Measurements from ENCODE around the gene CLDN6.

CLDN6 gene

GRCh38 chr16:2971985-2972784 is 45.8 kb downstream of the CLDN6 start:
- Histone ChIP-seq H3K4me3 (ENCODE audit: low read length in 2 of 2) (no peak overlapping the region), H3K9me3 (ENCODE audit: control insufficient read depth in 2 of 2, low read length in 2 of 2) (no peaks in the 10 kb centered on the region), H3K27ac (ENCODE audit: low read depth in 2 of 2, low read length in 2 of 2) (no peak overlapping the region), H3K27me3 (ENCODE audit: control insufficient read depth in 2 of 2, insufficient read depth in 2 of 2, low read length in 2 of 2) (peaks cover 6 to 8% of the 10 kb centered on the region in 2 donors), H3K9ac (ENCODE audit: low read depth in 1 of 2, low read length in 2 of 2) (no peak overlapping the region), H3K36me3 (ENCODE audit: control insufficient read depth in 2 of 2, insufficient read depth in 2 of 2, low read length in 2 of 2) (no peaks in the 10 kb centered on the region), H3K4me1 (ENCODE audit: control insufficient read depth in 2 of 2, insufficient read depth in 2 of 2, low read length in 2 of 2) (peaks cover 16 to 24% of the 10 kb centered on the region in 2 donors)

DNA sequence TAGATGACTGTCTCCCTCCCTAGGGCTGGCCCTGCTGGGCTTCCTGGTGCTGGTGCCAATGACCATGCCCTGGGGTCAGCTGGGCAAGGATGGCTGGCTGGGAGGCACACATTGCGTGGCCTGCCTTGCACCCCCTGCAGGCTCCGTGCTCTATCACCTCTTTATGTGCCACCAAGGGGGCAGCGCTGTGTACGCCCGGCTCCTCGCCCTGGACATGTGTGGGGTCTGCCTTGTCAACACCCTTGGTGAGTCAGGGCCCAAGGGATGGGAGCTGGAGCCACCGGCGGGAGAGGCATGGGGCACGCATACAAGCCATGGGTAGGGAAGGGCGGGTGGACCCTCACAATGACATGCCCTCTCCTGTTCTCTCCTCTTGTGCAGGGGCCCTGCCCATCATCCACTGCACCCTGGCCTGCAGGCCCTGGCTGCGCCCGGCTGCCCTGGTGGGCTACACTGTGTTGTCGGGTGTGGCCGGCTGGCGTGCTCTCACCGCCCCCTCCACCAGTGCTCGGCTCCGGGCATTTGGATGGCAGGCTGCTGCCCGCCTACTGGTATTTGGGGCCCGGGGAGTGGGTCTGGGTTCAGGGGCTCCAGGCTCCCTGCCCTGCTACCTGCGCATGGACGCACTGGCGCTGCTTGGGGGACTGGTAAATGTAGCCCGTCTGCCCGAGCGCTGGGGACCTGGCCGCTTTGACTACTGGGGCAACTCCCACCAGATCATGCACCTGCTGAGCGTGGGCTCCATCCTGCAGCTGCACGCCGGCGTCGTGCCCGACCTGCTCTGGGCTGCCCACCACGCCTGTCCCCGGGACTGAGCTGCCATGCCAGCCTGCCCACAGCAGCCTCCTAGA is 46.6 kb downstream of the CLDN6 start:
- no peaks in the 10 kb centered on the region for H3K36me3 ChIP-seq (ENCODE audit: control insufficient read depth in 2 of 2, insufficient read depth in 2 of 2, low read length in 2 of 2)
- no peak overlapping the region for H3K27ac ChIP-seq (ENCODE audit: low read depth in 2 of 2, low read length in 2 of 2)
- peaks cover 16 to 27% of the 10 kb centered on the region in 2 donors for H3K4me1 ChIP-seq (ENCODE audit: control insufficient read depth in 2 of 2, insufficient read depth in 2 of 2, low read length in 2 of 2)
- H3K9ac ChIP-seq (ENCODE audit: low read depth in 1 of 2, low read length in 2 of 2), result no peak overlapping the region
- H3K9me3 ChIP-seq (ENCODE audit: control insufficient read depth in 2 of 2, low read length in 2 of 2), result no peaks in the 10 kb centered on the region
- H3K4me3 ChIP-seq (ENCODE audit: low read length in 2 of 2), result no peak overlapping the region
- peaks cover 8% of the 10 kb centered on the region in 2 donors for H3K27me3 ChIP-seq (ENCODE audit: control insufficient read depth in 2 of 2, insufficient read depth in 2 of 2, low read length in 2 of 2)

- peak overlapping the region in 1 of 2 donors; percentile 75 for H3K9ac ChIP-seq (ENCODE audit: low read depth in 1 of 2, low read length in 2 of 2)
- peak overlapping the region in 1 of 2 donors; percentile 78 for H3K4me3 ChIP-seq (ENCODE audit: low read length in 2 of 2)
- H3K27ac ChIP-seq (ENCODE audit: low read depth in 2 of 2, low read length in 2 of 2), result no peak overlapping the region
- peaks cover 16% of the 10 kb centered on the region in 2 donors for H3K27me3 ChIP-seq (ENCODE audit: control insufficient read depth in 2 of 2, insufficient read depth in 2 of 2, low read length in 2 of 2)
- no peaks in the 10 kb centered on the region for H3K36me3 ChIP-seq (ENCODE audit: control insufficient read depth in 2 of 2, insufficient read depth in 2 of 2, low read length in 2 of 2)
- no peaks in the 10 kb centered on the region for H3K9me3 ChIP-seq (ENCODE audit: control insufficient read depth in 2 of 2, low read length in 2 of 2)
- H3K4me1 ChIP-seq (ENCODE audit: control insufficient read depth in 2 of 2, insufficient read depth in 2 of 2, low read length in 2 of 2), result peaks cover 16 to 30% of the 10 kb centered on the region in 2 donors
Measured at GRCh38 chr16:2970563-2970962, 47.4 kb downstream of the CLDN6 start.

- H3K9me3 ChIP-seq (ENCODE audit: control insufficient read depth in 2 of 2, low read length in 2 of 2), result no peaks in the 10 kb centered on the region
- H3K27me3 ChIP-seq (ENCODE audit: control insufficient read depth in 2 of 2, insufficient read depth in 2 of 2, low read length in 2 of 2), result peaks cover 16% of the 10 kb centered on the region in 2 donors
- peaks cover 16 to 30% of the 10 kb centered on the region in 2 donors for H3K4me1 ChIP-seq (ENCODE audit: control insufficient read depth in 2 of 2, insufficient read depth in 2 of 2, low read length in 2 of 2)
- H3K9ac ChIP-seq (ENCODE audit: low read depth in 1 of 2, low read length in 2 of 2), result peak overlapping the region; percentile 70 to 75
- H3K36me3 ChIP-seq (ENCODE audit: control insufficient read depth in 2 of 2, insufficient read depth in 2 of 2, low read length in 2 of 2), result no peaks in the 10 kb centered on the region
- peak overlapping the region; percentile 69 to 78 for H3K4me3 ChIP-seq (ENCODE audit: low read length in 2 of 2)
- H3K27ac ChIP-seq (ENCODE audit: low read depth in 2 of 2, low read length in 2 of 2), result peak overlapping the region; percentile 59 to 68
Measured at GRCh38 chr16:2969545-2970521, 48.1 kb downstream of the CLDN6 start.

GRCh38 chr16:2968738-2969544 is 49.0 kb downstream of the CLDN6 start, which contains the start of gene PAQR4:
Gene PAQR4, plus strand, starts transcription at chr16:2969348. Its CDS starts 327 bp downstream, at chr16:2969675.
- Histone ChIP-seq H3K27ac (ENCODE audit: low read depth in 2 of 2, low read length in 2 of 2) (peak within 1 kb of the TSS; percentile 59 to 68), H3K9ac (ENCODE audit: low read depth in 1 of 2, low read length in 2 of 2) (peak within 1 kb of the TSS; percentile 70 to 75), H3K4me3 (ENCODE audit: low read length in 2 of 2) (peak within 1 kb of the TSS; percentile 69 to 78), H3K36me3 (ENCODE audit: control insufficient read depth in 2 of 2, insufficient read depth in 2 of 2, low read length in 2 of 2) (no peaks in the 10 kb centered on the region), H3K9me3 (ENCODE audit: control insufficient read depth in 2 of 2, low read length in 2 of 2) (no peaks in the 10 kb centered on the region), H3K27me3 (ENCODE audit: control insufficient read depth in 2 of 2, insufficient read depth in 2 of 2, low read length in 2 of 2) (peaks cover 18 to 25% of the 10 kb centered on the region in 2 donors), H3K4me1 (ENCODE audit: control insufficient read depth in 2 of 2, insufficient read depth in 2 of 2, low read length in 2 of 2) (peaks cover 18 to 33% of the 10 kb centered on the region in 2 donors)

- peak overlapping the region; percentile 69 to 78 for H3K4me3 ChIP-seq (ENCODE audit: low read length in 2 of 2)
- H3K9me3 ChIP-seq (ENCODE audit: control insufficient read depth in 2 of 2, low read length in 2 of 2), result no peaks in the 10 kb centered on the region
- peak overlapping the region; percentile 59 to 68 for H3K27ac ChIP-seq (ENCODE audit: low read depth in 2 of 2, low read length in 2 of 2)
- peaks cover 18 to 30% of the 10 kb centered on the region in 2 donors for H3K27me3 ChIP-seq (ENCODE audit: control insufficient read depth in 2 of 2, insufficient read depth in 2 of 2, low read length in 2 of 2)
- H3K9ac ChIP-seq (ENCODE audit: low read depth in 1 of 2, low read length in 2 of 2), result peak overlapping the region; percentile 32 to 75
- no peaks in the 10 kb centered on the region for H3K36me3 ChIP-seq (ENCODE audit: control insufficient read depth in 2 of 2, insufficient read depth in 2 of 2, low read length in 2 of 2)
- H3K4me1 ChIP-seq (ENCODE audit: control insufficient read depth in 2 of 2, insufficient read depth in 2 of 2, low read length in 2 of 2), result peaks cover 23 to 37% of the 10 kb centered on the region in 2 donors
Measured at GRCh38 chr16:2968368-2968737, 49.6 kb downstream of the CLDN6 start.

DNA sequence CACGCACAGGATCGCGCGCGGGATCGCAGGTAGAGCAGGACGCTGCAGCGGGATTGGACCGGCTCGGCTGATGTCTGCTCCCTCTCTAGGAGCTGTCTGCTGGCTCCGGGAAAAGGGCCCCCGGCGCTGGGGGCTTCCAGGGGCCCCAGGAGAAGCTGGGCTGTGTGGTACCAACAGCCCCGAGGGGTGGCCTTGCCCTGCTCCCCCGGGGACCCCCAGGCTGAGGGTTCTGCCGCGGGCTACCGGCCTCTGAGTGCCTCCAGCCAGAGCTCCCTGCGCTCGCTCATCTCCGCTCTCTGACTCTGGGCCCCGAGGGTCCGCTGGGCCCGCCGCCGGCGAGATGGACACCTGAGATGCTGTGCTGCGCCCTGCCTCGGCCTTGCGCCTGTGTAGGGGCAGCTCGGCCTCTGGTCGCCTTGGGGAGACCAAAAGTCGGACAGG is 50.2 kb downstream of the CLDN6 start:
- Histone ChIP-seq H3K27ac (ENCODE audit: low read depth in 2 of 2, low read length in 2 of 2) (no peak overlapping the region), H3K27me3 (ENCODE audit: control insufficient read depth in 2 of 2, insufficient read depth in 2 of 2, low read length in 2 of 2) (peaks cover 20 to 32% of the 10 kb centered on the region in 2 donors), H3K36me3 (ENCODE audit: control insufficient read depth in 2 of 2, insufficient read depth in 2 of 2, low read length in 2 of 2) (no peaks in the 10 kb centered on the region), H3K4me1 (ENCODE audit: control insufficient read depth in 2 of 2, insufficient read depth in 2 of 2, low read length in 2 of 2) (peaks cover 23 to 37% of the 10 kb centered on the region in 2 donors), H3K9ac (ENCODE audit: low read depth in 1 of 2, low read length in 2 of 2) (no peak overlapping the region), H3K9me3 (ENCODE audit: control insufficient read depth in 2 of 2, low read length in 2 of 2) (no peaks in the 10 kb centered on the region), H3K4me3 (ENCODE audit: low read length in 2 of 2) (peak overlapping the region in 1 of 2 donors; percentile 78)

DNA sequence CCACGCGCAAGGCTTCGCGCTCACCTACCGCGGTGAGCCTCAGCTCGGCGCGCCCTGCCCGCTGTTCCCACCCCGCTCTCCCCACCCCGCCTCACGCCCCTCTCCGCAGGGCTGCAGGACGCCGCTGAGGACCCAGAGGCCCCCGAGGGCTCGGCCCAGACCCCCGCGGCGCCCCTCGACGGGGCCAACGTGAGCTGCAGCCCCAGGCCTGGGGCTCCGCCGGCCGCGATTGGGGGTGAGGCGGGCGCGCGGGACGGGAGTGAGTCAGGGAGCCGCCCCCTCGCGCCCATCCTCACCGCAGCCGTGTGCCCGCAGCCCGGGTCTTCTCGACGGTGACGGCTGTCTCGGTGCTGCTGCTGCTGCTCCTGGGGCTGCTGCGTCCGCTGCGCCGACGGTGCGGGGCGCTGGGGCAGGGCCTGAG is 50.8 kb downstream of the CLDN6 start:
- H3K4me3 ChIP-seq (ENCODE audit: low read length in 2 of 2), result no peak overlapping the region
- H3K27ac ChIP-seq (ENCODE audit: low read depth in 2 of 2, low read length in 2 of 2), result no peak overlapping the region
- no peak overlapping the region for H3K9ac ChIP-seq (ENCODE audit: low read depth in 1 of 2, low read length in 2 of 2)
- H3K9me3 ChIP-seq (ENCODE audit: control insufficient read depth in 2 of 2, low read length in 2 of 2), result no peaks in the 10 kb centered on the region
- peaks cover 23 to 37% of the 10 kb centered on the region in 2 donors for H3K4me1 ChIP-seq (ENCODE audit: control insufficient read depth in 2 of 2, insufficient read depth in 2 of 2, low read length in 2 of 2)
- H3K27me3 ChIP-seq (ENCODE audit: control insufficient read depth in 2 of 2, insufficient read depth in 2 of 2, low read length in 2 of 2), result peaks cover 25 to 38% of the 10 kb centered on the region in 2 donors
- H3K36me3 ChIP-seq (ENCODE audit: control insufficient read depth in 2 of 2, insufficient read depth in 2 of 2, low read length in 2 of 2), result no peaks in the 10 kb centered on the region

- Histone ChIP-seq H3K9ac (ENCODE audit: low read depth in 1 of 2, low read length in 2 of 2) (peak overlapping the region in 1 of 2 donors; percentile 16), H3K27ac (ENCODE audit: low read depth in 2 of 2, low read length in 2 of 2) (no peak overlapping the region), H3K36me3 (ENCODE audit: control insufficient read depth in 2 of 2, insufficient read depth in 2 of 2, low read length in 2 of 2) (no peaks in the 10 kb centered on the region), H3K9me3 (ENCODE audit: control insufficient read depth in 2 of 2, low read length in 2 of 2) (no peaks in the 10 kb centered on the region), H3K27me3 (ENCODE audit: control insufficient read depth in 2 of 2, insufficient read depth in 2 of 2, low read length in 2 of 2) (peaks cover 29 to 42% of the 10 kb centered on the region in 2 donors), H3K4me1 (ENCODE audit: control insufficient read depth in 2 of 2, insufficient read depth in 2 of 2, low read length in 2 of 2) (peaks cover 24 to 37% of the 10 kb centered on the region in 2 donors), H3K4me3 (ENCODE audit: low read length in 2 of 2) (peak overlapping the region in 1 of 2 donors; percentile 35)
Measured at GRCh38 chr16:2966808-2967191, 51.2 kb downstream of the CLDN6 start.
